ENCODE results near the gene COL6A1.
"Not testable (repeated sequence)": the region's sequence is repeated elsewhere in the genome, so short reads cannot be mapped to it uniquely, and the experiment has no call there.

COL6A1 gene

DNA sequence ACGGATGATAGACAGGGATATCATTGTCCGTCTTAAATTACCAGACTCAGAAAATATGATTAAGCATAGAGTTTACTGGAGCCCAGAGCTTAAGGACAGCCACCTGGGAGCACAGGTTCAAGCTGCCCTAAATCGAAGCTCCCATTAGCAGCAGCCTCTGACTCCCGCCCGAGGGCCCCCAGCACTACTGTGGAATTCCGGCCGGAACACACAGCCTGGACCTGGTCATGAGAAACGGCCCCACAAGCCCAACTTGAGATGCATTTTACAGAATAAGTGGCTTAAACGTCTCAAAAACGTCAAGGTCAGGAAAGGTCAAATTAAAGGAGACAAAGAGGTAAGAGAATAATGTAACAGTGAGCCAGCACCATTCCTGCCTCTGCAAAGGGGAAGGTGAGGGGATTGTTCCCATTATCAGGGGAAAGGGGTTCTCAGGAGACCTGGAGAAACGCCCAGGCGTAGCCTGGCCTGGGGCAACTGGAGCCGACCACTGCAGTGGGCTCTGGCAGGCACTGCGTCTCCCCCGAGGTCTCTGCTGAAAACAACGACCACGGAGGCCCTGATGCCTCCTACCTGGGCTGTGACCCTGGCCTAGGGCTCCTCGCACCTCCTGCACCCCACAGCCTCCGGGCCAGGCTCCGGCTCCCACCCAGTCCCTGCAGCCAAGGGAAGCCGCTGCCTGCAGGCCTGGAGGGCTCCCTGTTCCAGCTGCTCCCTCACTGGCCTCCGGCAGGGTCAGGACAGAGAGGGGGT is 11.5 kb upstream of the COL6A1 start:
- Mint-ChIP-seq H3K4me1 (ENCODE audit: low read depth) (peaks cover 16% of the 10 kb centered on the region), H3K27ac (no peak overlapping the region), H3K27me3 (peaks cover 20% of the 10 kb centered on the region), H3K36me3 (ENCODE audit: low read depth) (no peaks in the 10 kb centered on the region), H3K4me3 (no peak overlapping the region), H3K9me3 (no peaks in the 10 kb centered on the region)
- DNase-seq: no peak

DNA sequence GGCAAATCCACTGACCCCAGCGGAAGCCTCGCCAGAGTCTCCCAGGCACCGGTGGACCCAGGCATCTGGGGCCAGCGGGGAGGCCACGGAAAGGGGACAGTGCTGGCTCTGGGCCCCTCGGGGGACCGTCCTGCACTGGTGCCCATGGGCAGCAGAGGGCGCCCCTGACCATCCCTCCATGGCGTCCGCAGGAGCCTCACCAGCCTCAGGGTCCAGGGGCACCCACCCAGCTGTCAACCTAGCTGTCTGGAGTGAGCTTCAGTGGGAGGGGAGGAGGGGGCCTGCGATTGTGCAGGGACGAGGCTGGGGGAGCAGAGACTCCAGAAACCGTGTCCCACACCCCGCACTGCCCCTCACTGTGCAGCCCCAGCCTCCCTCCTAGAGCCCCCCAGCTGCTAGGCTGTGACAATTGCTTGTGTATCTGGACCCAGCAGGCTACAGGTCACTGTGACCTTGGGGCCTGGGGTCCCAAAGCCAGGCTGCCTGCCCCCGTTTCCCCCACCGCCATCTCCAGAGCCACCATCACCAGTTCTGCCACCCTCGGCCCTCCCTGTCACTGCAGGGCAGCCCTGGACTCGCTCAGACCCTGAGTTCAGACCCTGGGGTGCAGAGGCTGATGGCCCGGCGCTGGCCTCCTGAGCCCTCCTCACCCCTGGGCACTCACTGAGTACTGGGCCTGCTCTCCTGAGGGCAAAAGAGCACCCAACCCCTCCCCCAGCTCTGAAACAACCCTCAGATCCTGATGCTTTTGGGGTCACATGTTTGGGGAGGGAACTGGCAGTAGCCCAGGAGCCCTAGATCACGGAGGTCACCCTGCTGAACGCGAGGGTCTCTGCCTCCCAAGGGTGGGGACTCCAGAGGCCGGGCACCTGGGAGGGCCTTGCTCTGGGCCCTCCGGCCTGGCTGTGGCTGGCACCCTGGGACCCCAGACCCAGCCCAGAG is 10.6 kb upstream of the COL6A1 start:
- no peak overlapping the region for H3K27ac Mint-ChIP-seq
- peak; percentile 76 for DNase-seq
- no peak overlapping the region for H3K4me3 Mint-ChIP-seq
- peaks cover 23% of the 10 kb centered on the region for H3K4me1 Mint-ChIP-seq (ENCODE audit: low read depth)
- H3K27me3 Mint-ChIP-seq: peaks cover 29% of the 10 kb centered on the region
- H3K9me3 Mint-ChIP-seq: no peaks in the 10 kb centered on the region
- H3K36me3 Mint-ChIP-seq (ENCODE audit: low read depth): no peaks in the 10 kb centered on the region

DNA sequence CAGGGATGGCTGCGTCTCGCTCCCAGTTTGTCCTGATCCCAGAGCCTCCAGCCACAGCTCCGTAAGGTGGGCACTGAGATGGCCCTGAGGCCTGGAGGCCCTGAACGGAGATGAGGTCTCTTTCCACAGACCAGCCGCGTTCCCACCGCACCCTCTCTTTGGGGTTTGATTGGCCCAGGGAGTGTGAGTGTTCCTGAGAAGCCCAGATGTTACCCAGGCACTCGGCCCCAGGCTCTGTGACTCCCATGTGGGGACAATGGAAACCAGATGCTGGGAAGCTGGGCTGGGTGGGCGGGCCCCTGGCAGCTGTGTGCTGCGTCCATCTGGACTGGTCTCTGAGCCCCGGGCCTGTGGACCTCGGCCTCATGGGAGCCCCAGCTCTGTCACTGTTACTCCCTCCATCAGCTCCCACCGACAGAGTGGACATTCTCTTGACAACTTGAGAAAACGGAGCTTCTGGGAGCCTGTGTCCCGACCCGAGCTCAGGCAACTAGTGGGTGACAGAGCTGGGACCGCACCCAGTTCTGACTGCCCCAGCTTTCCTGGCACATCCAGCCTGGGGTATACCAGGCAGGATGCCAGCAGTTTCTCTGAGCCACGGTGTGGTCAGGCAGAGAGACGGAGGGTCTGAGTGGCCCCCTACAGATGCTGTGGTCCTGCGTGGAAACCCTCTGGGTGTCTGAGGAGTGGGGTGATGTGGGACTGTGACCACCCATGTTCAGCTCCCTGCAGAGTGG is 9.8 kb upstream of the COL6A1 start:
- no peaks in the 10 kb centered on the region for H3K9me3 Mint-ChIP-seq
- H3K36me3 Mint-ChIP-seq (ENCODE audit: low read depth): no peaks in the 10 kb centered on the region

DNA sequence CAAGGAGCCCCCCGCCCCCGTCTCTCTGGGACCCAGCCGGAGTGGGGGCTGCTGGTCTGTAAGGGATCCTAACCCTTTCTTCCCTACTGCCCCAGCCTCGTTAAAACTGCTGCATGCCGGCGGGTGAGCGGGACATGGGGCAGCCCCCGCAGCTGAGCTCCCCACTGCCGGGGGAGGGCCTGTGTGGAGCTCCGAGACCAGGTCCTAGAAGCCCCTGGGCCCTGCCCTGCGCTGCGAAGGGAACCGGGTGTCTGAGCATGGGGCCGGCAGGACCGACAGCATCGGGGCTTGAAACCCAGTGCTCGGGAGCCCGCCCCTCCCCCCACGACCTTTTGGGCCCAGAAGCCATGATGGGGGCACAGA is 9.2 kb upstream of the COL6A1 start:
- Mint-ChIP-seq H3K4me1 (ENCODE audit: low read depth) (peaks cover 25% of the 10 kb centered on the region), H3K4me3 (no peak overlapping the region), H3K9me3 (no peaks in the 10 kb centered on the region), H3K27ac (no peak overlapping the region), H3K27me3 (peaks cover 36% of the 10 kb centered on the region), H3K36me3 (ENCODE audit: low read depth) (no peaks in the 10 kb centered on the region)
- peak; percentile 41 for DNase-seq

More for the DNA sequence above, 9.8 kb upstream of the COL6A1 start:
- peaks cover 36% of the 10 kb centered on the region for H3K27me3 Mint-ChIP-seq
- H3K4me1 Mint-ChIP-seq (ENCODE audit: low read depth): peaks cover 25% of the 10 kb centered on the region
- H3K4me3 Mint-ChIP-seq: no peak overlapping the region
- H3K27ac Mint-ChIP-seq: no peak overlapping the region
- DNase-seq: peak; percentile 23

DNA sequence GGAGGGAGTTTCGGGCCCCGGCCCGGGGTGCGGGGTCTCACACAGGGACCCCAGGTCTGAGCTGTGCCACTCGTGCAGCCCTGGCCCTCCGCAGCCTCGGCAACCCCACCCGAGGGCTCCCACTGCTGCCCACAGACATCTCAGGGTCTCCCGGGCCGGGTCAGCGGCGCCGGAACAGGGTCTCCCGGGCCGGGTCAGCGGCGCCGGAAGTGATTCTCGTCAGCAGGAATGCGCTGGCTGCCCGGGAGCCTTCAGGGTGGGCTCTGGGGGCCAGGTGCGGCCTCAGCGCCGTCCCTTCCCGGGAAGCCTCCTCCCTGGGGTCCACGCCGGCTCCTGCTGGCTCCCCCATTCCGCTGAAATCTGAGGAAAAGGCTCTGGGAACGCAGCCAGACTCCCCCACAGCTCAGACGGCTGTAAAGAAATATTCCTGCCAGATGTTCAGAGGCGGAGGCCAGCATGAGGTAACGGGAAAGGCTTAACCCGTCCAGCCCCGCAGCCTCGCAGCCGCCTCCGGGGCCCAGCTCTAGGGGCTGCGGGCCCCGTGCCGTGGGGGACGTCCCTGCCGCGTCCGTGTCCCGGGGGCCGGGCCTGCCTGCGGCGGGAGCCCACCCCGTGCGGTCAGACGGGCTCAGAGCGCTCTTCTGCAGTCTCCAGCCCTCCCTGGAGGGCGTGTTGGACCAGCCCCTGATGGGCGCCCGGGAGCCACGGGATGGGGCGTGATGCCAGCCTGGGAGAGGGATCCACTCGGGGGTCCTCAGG is 8.7 kb upstream of the COL6A1 start:
- H3K36me3 Mint-ChIP-seq (ENCODE audit: low read depth): no peaks in the 10 kb centered on the region
- no peak overlapping the region for H3K27ac Mint-ChIP-seq
- H3K27me3 Mint-ChIP-seq: peaks cover 36% of the 10 kb centered on the region
- peak; percentile 59 for DNase-seq
- H3K4me1 Mint-ChIP-seq (ENCODE audit: low read depth): peaks cover 25% of the 10 kb centered on the region
- no peaks in the 10 kb centered on the region for H3K9me3 Mint-ChIP-seq
- peak overlapping the region; percentile 46 for H3K4me3 Mint-ChIP-seq

DNA sequence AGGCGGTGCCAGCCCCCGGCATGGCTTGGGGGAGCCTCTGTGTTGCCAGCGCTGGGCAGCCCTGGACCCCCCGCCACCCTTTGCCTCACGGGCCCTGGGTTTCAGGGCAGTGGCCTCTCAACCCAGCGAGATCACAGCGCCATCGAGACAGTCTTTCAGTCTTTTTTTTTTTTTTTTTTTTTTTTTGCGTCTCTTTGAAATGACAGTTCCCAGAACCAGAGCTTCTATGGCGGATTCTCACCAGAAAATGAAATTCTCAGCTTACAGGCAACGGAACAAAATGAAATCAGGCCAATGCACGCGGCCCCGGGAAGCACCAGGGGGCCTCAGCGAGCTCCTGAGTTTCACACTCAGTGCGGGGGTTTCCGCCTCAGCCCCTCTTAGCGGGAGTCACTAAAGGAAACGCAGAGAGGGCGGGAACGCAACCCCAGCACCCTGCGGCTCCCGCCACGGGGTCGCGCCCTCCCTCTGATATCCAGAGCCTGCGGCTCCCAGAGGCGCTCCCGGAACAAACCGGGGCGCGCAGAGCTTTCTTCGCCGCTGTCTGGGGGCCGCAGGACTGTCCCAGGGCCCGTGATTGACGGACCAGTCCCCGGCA is 8.0 kb upstream of the COL6A1 start:
- Mint-ChIP-seq H3K9me3 (no peaks in the 10 kb centered on the region), H3K4me1 (ENCODE audit: low read depth) (peaks cover 28% of the 10 kb centered on the region), H3K27me3 (peaks cover 36% of the 10 kb centered on the region), H3K36me3 (ENCODE audit: low read depth) (no peaks in the 10 kb centered on the region), H3K27ac (peak overlapping the region; percentile 76), H3K4me3 (peak overlapping the region; percentile 75)
- DNase-seq: peak; percentile 88

DNA sequence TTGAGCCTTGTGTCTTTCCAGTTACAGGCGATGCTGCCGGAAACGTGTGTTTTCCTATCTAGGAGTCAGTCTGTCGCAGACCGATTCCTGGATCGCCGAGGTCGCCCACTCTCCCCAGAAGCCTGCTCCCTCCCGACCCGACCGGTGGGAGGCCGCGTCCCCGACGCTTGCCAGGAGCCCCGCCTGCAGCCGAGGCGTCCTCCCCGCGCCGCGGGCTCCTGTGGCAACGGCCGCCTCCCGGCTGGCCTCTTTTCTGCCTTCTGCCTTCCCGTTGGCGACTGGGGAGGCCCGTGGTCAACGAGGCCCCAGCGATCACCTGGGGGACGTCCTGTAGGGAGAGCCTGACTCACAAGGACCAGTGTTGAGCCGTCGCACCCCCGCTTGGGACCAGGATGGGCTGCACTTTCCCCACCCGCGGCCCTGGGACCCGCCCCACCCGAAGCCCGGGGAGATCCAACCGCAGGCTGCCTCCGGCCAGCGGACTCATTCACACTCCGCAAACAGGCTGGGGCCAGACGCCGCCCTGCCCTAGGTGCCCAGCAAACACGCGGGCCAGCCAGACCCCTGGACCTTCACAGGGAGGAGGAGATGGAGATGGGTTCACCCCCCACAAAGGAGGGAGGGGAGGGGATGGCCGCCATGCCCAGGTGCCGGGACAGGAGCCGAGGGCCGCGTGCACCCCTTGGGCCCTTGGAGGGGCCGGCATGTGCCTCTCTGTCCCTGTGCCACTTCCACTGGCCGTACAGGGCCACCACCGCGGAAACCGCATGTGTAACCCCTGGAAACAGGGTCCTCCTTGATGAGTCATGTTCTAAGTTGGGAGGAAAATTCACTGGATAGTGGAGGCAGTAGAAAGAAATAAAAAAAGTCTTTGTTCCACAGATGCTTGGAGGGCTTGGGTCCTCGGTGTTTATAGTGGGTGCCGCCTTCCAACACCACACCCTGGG is 7.2 kb upstream of the COL6A1 start:
- H3K9me3 Mint-ChIP-seq: no peaks in the 10 kb centered on the region
- DNase-seq: no peak
- peaks cover 36% of the 10 kb centered on the region for H3K27me3 Mint-ChIP-seq
- no peaks in the 10 kb centered on the region for H3K36me3 Mint-ChIP-seq (ENCODE audit: low read depth)
- peak overlapping the region; percentile 76 for H3K27ac Mint-ChIP-seq
- peak overlapping the region; percentile 75 for H3K4me3 Mint-ChIP-seq
- H3K4me1 Mint-ChIP-seq (ENCODE audit: low read depth): peaks cover 34% of the 10 kb centered on the region

DNA sequence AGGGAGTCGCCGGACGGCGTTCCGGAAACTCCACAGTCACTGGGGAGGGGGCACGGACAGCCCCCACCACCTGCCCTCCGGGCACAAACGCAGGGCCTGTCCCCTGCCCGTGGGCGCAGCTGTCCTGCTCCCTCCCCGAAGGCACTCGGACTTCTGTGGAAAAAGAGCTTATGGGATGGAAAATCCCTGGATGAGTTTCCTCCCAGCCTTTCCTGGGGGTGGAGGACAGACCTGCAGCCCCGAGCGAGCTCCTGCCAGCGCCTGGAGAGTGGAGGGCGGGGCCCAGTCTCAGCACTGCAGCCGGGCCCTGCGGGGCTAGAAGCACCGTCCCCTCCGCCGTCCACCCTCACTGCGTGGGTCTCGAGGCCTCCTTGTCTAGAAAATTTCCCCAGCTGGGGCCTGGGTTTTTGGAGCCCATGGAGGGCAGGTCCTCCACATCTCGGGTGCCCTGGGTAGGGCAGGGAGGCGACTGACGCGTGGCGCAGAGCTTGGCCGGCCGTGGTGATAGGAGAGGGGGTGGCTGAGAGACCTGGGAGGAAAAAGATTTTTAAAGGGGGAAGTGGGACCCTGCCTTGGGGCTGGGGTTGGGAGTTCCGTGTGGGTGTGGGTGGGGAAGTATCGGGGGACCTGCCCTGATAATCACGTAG is 6.4 kb upstream of the COL6A1 start:
- H3K4me3 Mint-ChIP-seq: no peak overlapping the region
- peak; percentile 40 for DNase-seq
- H3K27ac Mint-ChIP-seq: no peak overlapping the region
- H3K4me1 Mint-ChIP-seq (ENCODE audit: low read depth): peaks cover 38% of the 10 kb centered on the region
- H3K9me3 Mint-ChIP-seq: no peaks in the 10 kb centered on the region
- H3K36me3 Mint-ChIP-seq (ENCODE audit: low read depth): no peaks in the 10 kb centered on the region
- peaks cover 40% of the 10 kb centered on the region for H3K27me3 Mint-ChIP-seq

DNA sequence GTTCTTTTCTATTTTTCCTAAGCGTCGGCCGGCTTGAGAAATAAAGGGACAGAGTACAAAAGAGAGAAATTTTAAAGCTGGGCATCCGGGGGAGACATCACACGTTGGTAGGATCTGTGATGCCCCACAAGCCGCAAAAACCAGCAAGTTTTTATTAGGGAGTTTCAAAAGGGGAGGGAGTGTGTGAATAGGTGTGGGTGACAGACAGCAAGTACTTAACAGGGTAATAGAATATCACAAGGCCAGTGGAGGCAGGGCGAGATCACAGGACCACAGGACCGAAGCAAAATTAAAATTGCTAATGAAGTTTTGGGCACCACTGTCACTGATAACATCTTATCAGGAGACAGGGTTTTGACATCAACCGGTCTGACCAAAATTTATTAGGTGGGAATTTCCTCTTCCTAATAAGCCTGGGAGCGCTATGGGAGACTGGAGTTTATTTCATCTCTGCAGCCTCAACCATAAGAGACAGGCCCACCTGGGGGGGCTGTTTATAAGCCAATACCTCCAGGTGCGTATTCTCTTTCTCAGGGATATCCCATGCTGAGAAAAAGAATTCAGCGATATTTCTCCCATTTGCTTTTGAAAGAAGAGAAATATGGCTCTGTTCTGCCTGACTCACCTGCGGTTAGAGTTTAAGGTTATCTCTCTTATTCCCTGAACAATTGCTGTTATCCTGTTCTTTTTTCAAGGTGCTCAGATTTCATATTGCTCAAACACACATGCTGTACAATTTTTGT is 5.7 kb upstream of the COL6A1 start:
- H3K36me3 Mint-ChIP-seq (ENCODE audit: low read depth); H3K9me3 Mint-ChIP-seq; H3K27ac Mint-ChIP-seq; H3K4me3 Mint-ChIP-seq; DNase-seq: not testable (repeated sequence)
- Mint-ChIP-seq H3K27me3 (peaks cover 37% of the 10 kb centered on the region), H3K4me1 (ENCODE audit: low read depth) (peaks cover 38% of the 10 kb centered on the region)

DNA sequence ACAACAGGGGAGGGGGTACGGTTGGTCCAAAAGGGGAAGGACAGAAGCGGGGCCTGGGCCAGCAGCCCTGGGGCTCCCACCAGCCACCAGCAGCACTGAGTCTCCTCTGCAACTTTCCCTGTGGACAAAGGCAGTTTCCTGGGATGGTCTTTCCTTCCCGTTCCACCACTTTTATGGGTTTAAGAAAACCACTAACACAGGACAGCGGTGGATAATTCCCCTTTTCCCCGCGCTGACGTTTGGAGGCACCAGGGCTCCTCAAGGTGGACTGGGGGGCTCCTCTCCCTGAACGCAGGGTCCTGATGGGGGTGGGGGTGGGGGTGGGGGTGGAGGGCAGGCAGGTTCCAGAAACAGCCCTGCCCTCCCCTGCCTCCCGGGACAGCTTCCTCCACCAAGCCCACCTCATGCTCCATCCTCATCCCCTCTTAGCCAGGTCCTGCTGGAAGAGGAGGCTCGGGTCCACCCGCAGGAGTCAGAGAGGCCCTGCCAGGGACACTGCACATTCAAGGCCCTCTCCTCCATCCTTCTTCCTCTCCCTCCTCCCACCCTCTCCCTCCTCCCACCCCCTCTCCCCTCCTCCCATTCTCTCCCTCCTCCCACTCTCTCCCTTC is 4.8 kb upstream of the COL6A1 start:
- H3K9me3 Mint-ChIP-seq: no peaks in the 10 kb centered on the region
- peaks cover 38% of the 10 kb centered on the region for H3K4me1 Mint-ChIP-seq (ENCODE audit: low read depth)
- H3K4me3 Mint-ChIP-seq: no peak overlapping the region
- H3K27me3 Mint-ChIP-seq: peaks cover 33% of the 10 kb centered on the region
- DNase-seq: peak; percentile 25
- H3K27ac Mint-ChIP-seq: no peak overlapping the region
- no peaks in the 10 kb centered on the region for H3K36me3 Mint-ChIP-seq (ENCODE audit: low read depth)

DNA sequence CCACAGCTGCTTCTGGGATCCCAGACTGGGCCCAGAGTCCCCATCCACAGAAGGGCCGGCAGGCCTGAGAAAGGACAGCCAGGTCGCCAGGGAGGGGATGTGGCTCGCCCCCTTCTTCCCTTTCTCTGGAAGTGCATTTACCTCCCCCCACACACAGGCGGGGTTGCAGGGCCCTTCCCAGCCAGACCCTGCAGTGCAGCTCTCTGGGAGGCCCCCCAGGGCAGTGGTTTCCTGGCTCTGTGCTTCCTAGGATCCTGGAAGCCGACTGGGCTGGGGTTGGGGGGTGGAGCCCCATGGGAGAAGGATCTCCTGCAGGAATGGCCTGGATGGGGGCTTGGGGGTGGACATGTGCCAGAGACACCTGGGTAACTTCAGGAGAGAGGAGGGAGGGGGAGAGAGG is 4.2 kb upstream of the COL6A1 start:
- no peak overlapping the region for H3K4me3 Mint-ChIP-seq
- no peaks in the 10 kb centered on the region for H3K36me3 Mint-ChIP-seq (ENCODE audit: low read depth)
- H3K9me3 Mint-ChIP-seq: no peaks in the 10 kb centered on the region
- H3K27ac Mint-ChIP-seq: no peak overlapping the region
- H3K4me1 Mint-ChIP-seq (ENCODE audit: low read depth): peaks cover 38% of the 10 kb centered on the region
- DNase-seq: peak; percentile 28
- H3K27me3 Mint-ChIP-seq: peaks cover 33% of the 10 kb centered on the region

Measured in activated T-cell treated with anti-CD3 and anti-CD28 coated beads, Interleukin-2, amount 50 U/mL, for 24 hours (primary cell).